SK-N-DZ (cell line): ENCODE results near the gene CREBL2.
"Not testable (repeated sequence)": the region's sequence is repeated elsewhere in the genome, so short reads cannot be mapped to it uniquely, and the experiment has no call there.

Experiments
- DNase-seq: peaks from one replicate; pipeline ENCODE4 v3.0.0-alpha.2; 2015; ENCODE audit warnings: low spot score

CREBL2 gene

GRCh38 chr12:12635651-12636050, 24.0 kb downstream of the CREBL2 start:
- DNase-seq, result no peak

GRCh38 chr12:12636641-12637040, 25.0 kb downstream of the CREBL2 start:
- DNase-seq, result no peak

GRCh38 chr12:12639995-12640394, 28.3 kb downstream of the CREBL2 start:
- DNase-seq, result not testable (repeated sequence)

- DNase-seq, result no peak
Observed at GRCh38 chr12:12641650-12642049, 30.0 kb downstream of the CREBL2 start.

GRCh38 chr12:12642916-12643315, 31.2 kb downstream of the CREBL2 start:
- no peak for DNase-seq

GRCh38 chr12:12645485-12645884, 33.8 kb downstream of the CREBL2 start:
- DNase-seq, result peak; percentile 58

- DNase-seq, result not testable (repeated sequence)
Observed at GRCh38 chr12:12645968-12646367, 34.3 kb downstream of the CREBL2 start.

- no peak for DNase-seq
Observed at GRCh38 chr12:12646483-12647072, 34.9 kb downstream of the CREBL2 start.

- no peak for DNase-seq
Observed at GRCh38 chr12:12648284-12648683, 36.6 kb downstream of the CREBL2 start.

GRCh38 chr12:12648951-12649650, 37.4 kb downstream of the CREBL2 start:
- no peak for DNase-seq

- DNase-seq, result no peak
Observed at GRCh38 chr12:12651752-12652151, 40.1 kb downstream of the CREBL2 start.

- DNase-seq, result not testable (repeated sequence)
Observed at GRCh38 chr12:12652704-12653103, 41.0 kb downstream of the CREBL2 start.

- DNase-seq, result no peak
Observed at GRCh38 chr12:12653922-12654321, 42.2 kb downstream of the CREBL2 start.

GRCh38 chr12:12654691-12655460, 43.2 kb downstream of the CREBL2 start:
- no peak for DNase-seq

GRCh38 chr12:12660201-12660600, 48.5 kb downstream of the CREBL2 start:
- no peak for DNase-seq

- no peak for DNase-seq
Observed at GRCh38 chr12:12661086-12661856, 49.6 kb downstream of the CREBL2 start.

- no peak for DNase-seq
Observed at GRCh38 chr12:12663644-12664294, 52.1 kb downstream of the CREBL2 start.

- no peak for DNase-seq
Observed at GRCh38 chr12:12665194-12665593, 53.5 kb downstream of the CREBL2 start.

- DNase-seq, result no peak
Observed at GRCh38 chr12:12668005-12668404, 56.3 kb downstream of the CREBL2 start.

GRCh38 chr12:12669020-12669419, 57.3 kb downstream of the CREBL2 start:
- no peak for DNase-seq
